Adipocyte (in vitro differentiated cells): Measurements from ENCODE around the gene ANKRD45.
A peak's percentile ranks its signal among the peaks of the same experiment; 100 is the strongest.
"Not testable (repeated sequence)": the region's sequence is repeated elsewhere in the genome, so short reads cannot be mapped to it uniquely, and the experiment has no call there.

Experiments used
- DNase-seq: peaks from one replicate; pipeline ENCODE4 v3.0.0-alpha.2; 2015; ENCODE audit warnings: low read depth
- H3K27me3 ChIP-seq: replicated peaks from 2 replicates; pipeline ENCODE4 v1.7.0; 2013; ENCODE audit warnings: mild to moderate bottlenecking, low read length, moderate library complexity; ENCODE audit not compliant: control insufficient read depth, insufficient read depth
- H3K36me3 ChIP-seq: 2 replicates; pipeline ENCODE4 v1.7.0; 2013; ENCODE audit warnings: low read length, mild to moderate bottlenecking, moderate library complexity; ENCODE audit not compliant: control insufficient read depth, insufficient read depth, severe bottlenecking
- H3K4me1 ChIP-seq: 2 replicates; pipeline ENCODE4 v1.7.0; 2013; ENCODE audit warnings: mild to moderate bottlenecking, low read length, moderate library complexity; ENCODE audit not compliant: control insufficient read depth, insufficient read depth
- H3K4me3 ChIP-seq: 2 replicates; pipeline ENCODE4 v1.7.0; 2013; ENCODE audit warnings: mild to moderate bottlenecking, low read length, moderate library complexity
- H3K9ac ChIP-seq: 2 replicates; pipeline ENCODE4 v1.7.0; 2013; ENCODE audit warnings: mild to moderate bottlenecking, low read length, moderate library complexity
- H3K9me3 ChIP-seq: 2 replicates; pipeline ENCODE4 v1.7.0; 2013; ENCODE audit warnings: mild to moderate bottlenecking, low read length, moderate library complexity; ENCODE audit not compliant: control insufficient read depth

Gene ANKRD45

DNA sequence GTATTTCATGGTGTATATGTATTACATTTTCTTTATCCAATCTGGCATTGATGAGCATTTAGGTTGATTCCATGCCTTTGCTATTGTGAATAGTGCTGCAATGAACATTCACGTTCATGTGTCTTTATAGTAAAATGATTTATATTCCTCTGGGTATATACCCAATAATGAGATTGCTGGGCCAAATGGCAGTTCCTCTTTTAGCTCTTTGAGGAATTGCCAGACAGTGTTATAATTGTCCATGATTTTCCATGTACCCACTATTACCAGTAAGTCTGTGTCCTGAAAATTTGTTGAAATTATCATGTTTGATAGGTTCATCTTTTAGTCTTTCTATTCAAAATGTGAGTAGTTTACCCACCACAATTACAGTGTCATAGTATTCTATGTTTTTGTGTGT lies 101.2 kb downstream of the ANKRD45 start:
- no peak for DNase-seq
- peaks cover 34% of the 10 kb centered on the region for H3K9me3 ChIP-seq
- H3K36me3 ChIP-seq, result no peaks in the 10 kb centered on the region
- no peak overlapping the region for H3K4me3 ChIP-seq
- peaks cover 4% of the 10 kb centered on the region for H3K4me1 ChIP-seq
- no peak overlapping the region for H3K9ac ChIP-seq
- H3K27me3 ChIP-seq, result no peaks in the 10 kb centered on the region

- DNase-seq, H3K9ac ChIP-seq: not testable (repeated sequence)
- H3K9me3 ChIP-seq, result peaks cover 34% of the 10 kb centered on the region
Observed at GRCh38 chr1:173563846-173564245, 105.8 kb downstream of the ANKRD45 start.

GRCh38 chr1:173562813-173563212 lies 106.8 kb downstream of the ANKRD45 start:
- no peak overlapping the region for H3K9ac ChIP-seq
- no peak for DNase-seq
- peaks cover 29% of the 10 kb centered on the region for H3K9me3 ChIP-seq
- H3K36me3 ChIP-seq, result no peaks in the 10 kb centered on the region
- H3K4me3 ChIP-seq, result no peak overlapping the region
- no peaks in the 10 kb centered on the region for H3K27me3 ChIP-seq
- H3K4me1 ChIP-seq, result peaks cover 27% of the 10 kb centered on the region

More at GRCh38 chr1:173563846-173564245, 105.8 kb downstream of the ANKRD45 start:
- H3K4me3 ChIP-seq, H3K36me3 ChIP-seq, H3K27me3 ChIP-seq: not testable (repeated sequence)
- H3K4me1 ChIP-seq, result peaks cover 19% of the 10 kb centered on the region

DNA sequence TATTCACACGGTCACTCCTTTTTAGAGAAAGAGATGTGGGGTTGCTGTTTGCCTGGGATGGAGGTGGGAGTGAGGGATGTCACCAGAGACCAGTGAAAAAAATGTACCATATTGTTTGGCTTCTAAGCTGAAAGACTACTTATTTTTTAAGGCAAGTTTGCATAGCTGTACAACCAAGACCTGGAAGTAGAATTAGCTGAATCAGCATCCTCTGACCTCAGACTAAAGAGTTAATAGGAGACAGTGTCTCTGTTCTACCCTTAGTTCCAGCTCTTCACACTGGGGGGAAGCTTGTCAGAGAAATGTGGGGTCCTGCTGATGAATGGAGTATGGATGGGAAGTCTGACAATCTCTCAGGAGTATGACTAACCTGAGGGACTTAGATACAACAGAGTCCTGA lies 108.4 kb downstream of the ANKRD45 start:
- Histone ChIP-seq H3K9ac (no peak overlapping the region), H3K4me3 (no peak overlapping the region), H3K9me3 (peaks cover 14% of the 10 kb centered on the region), H3K36me3 (no peaks in the 10 kb centered on the region), H3K27me3 (no peaks in the 10 kb centered on the region), H3K4me1 (peaks cover 27% of the 10 kb centered on the region)
- DNase-seq, result no peak

DNA sequence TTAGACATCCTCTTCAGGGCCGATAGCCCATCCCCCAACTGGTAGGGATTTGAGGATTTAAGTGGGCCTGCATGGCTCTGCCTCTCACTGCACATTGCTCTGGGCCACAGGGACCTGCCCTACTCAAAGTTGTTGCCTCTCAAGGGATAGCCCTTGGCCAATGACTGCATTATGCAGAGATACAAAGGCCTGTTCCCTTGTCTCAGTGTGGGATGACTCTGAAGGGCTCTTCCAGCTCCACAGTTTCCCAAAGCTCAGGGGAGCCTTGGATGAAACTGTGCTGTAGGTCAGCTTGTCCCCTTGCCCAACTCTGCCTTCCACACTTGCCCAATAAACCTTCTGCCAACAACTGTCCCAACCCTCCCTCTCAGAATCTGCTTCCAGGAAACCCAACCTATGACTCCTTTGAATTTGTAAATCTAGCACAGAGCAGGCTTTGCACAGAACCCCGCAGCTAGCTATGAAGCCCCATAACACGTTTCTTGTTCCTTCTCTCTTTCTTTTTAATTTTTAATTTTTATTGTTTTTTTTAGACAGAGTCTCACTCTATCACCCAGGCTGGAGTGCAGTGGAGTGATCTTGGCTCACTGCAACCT lies 109.3 kb downstream of the ANKRD45 start:
- Histone ChIP-seq H3K36me3 (no peaks in the 10 kb centered on the region), H3K27me3 (no peaks in the 10 kb centered on the region), H3K4me1 (peaks cover 27% of the 10 kb centered on the region), H3K9me3 (peaks cover 5% of the 10 kb centered on the region), H3K9ac (peak overlapping the region; percentile 62), H3K4me3 (no peak overlapping the region)
- no peak for DNase-seq
